Gastrocnemius medialis (tissue), 4 donors: ENCODE measurements around the gene PTPN12.

Source experiments
- CTCF ChIP-seq, 5 experiments: fragments of 450-650 bp in 3 of 5; fragments of 200-600 bp in 2 of 5; sonication (generic) in 2 of 5; IDR thresholded peaks in 4 of 5; conservative IDR thresholded peaks in 1 of 5; 1 replicate in 4 of 5; 2 replicates in 1 of 5; pipeline ENCODE4 v1.5.1; 2016 to 2019; ENCODE audit warnings: antibody characterized with exemption in 5 of 5, mild to moderate bottlenecking in 3 of 5, moderate library complexity in 3 of 5
- POLR2A ChIP-seq, 2 donors: fragments of 450-650 bp; IDR thresholded peaks; one replicate each; pipeline ENCODE4 v1.6.1; 2017; ENCODE audit warnings: antibody characterized with exemption in 2 of 2, mild to moderate bottlenecking in 2 of 2, moderate library complexity in 2 of 2

GRCh38 chr7:77498659-77499379, 38.3 kb upstream of the PTPN12 start:
- TF ChIP-seq CTCF (IDR thresholded peaks at IDR 0.05 in 4 of 5, conservative IDR thresholded peaks at IDR 0.05 in 1 of 5) (no peak), POLR2A (IDR thresholded peaks at IDR 0.05) (no peak)
